HG03159 (cell line): Measurements from ENCODE around the gene RPLP2.

Experiments
- ATAC-seq: cut with Tn5 transposase; IDR thresholded peaks from one replicate; pipeline ENCODE4 v1.9.1; 2021; ENCODE audit warnings: mild to moderate bottlenecking, moderate library complexity; ENCODE audit not compliant: unreplicated experiment

Gene RPLP2

DNA sequence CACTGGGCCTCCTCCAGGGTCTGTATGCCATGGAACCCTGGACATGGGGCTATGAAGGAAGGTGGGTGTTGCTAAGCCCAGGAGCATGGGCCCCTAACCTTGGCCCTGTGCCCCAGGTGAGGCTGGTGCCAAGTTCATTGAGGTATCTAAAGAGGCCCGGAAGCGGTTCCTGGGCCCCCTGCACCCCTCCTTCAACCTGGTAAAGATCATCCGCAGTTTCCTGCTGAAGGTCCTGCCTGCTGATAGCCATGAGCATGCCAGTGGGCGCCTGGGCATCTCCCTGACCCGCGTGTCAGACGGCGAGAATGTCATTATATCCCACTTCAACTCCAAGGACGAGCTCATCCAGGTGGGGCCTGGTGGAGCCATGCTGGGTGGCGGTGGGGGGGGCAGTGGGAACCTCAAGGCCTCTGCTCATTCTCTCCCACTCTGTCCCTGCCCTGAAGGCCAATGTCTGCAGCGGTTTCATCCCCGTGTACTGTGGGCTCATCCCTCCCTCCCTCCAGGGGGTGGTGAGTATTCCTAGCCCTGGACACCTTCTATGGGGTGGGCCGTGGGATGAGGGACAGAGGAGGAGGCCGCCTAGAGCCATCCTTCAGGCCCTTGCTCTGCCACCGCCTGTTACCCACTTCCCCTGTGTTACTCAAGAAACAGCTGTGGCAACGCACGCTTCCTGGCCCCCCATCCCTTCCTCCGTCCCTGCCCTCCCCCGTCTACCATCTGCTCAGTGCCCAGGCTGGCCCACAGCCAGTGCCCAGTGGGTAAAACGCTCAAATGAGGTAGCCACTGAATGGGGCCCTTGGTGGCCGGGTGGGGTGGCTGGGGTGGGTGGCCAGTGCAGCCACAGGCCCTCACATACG lies 12.0 kb downstream of the RPLP2 start:
- ATAC-seq, result no peak

GRCh38 chr11:823441-824291 lies 13.9 kb downstream of the RPLP2 start:
- no peak for ATAC-seq

DNA sequence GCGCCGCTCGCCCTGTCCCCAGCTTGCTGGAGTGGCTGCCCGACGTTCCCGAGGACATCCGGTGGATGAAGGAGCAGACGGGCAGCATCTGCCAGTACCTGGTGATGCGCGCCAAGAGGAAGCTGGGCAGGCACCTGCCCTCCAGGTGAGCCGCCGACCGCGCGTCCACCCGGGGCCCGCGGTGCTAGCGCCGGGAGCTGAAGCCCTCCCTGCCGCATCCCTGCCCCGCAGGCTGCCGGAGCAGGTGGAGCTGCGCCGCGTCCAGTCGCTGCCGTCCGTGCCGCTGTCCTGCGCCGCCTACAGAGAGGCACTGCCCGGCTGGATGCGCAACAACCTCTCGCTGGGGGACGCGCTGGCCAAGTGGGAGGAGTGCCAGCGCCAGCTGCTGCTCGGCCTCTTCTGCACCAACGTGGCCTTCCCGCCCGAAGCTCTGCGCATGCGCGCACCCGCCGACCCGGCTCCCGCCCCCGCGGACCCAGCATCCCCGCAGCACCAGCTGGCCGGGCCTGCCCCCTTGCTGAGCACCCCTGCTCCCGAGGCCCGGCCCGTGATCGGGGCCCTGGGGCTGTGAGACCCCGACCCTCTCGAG lies 14.6 kb downstream of the RPLP2 start:
- no peak for ATAC-seq

- no peak for ATAC-seq
Observed at GRCh38 chr11:824942-825341, 15.2 kb downstream of the RPLP2 start.

GRCh38 chr11:825366-826226 lies 15.8 kb downstream of the RPLP2 start:
- ATAC-seq, result no peak

- no peak for ATAC-seq
Observed at GRCh38 chr11:826227-826621, 16.5 kb downstream of the RPLP2 start.

GRCh38 chr11:826836-827145 lies 17.0 kb downstream of the RPLP2 start:
- no peak for ATAC-seq

DNA sequence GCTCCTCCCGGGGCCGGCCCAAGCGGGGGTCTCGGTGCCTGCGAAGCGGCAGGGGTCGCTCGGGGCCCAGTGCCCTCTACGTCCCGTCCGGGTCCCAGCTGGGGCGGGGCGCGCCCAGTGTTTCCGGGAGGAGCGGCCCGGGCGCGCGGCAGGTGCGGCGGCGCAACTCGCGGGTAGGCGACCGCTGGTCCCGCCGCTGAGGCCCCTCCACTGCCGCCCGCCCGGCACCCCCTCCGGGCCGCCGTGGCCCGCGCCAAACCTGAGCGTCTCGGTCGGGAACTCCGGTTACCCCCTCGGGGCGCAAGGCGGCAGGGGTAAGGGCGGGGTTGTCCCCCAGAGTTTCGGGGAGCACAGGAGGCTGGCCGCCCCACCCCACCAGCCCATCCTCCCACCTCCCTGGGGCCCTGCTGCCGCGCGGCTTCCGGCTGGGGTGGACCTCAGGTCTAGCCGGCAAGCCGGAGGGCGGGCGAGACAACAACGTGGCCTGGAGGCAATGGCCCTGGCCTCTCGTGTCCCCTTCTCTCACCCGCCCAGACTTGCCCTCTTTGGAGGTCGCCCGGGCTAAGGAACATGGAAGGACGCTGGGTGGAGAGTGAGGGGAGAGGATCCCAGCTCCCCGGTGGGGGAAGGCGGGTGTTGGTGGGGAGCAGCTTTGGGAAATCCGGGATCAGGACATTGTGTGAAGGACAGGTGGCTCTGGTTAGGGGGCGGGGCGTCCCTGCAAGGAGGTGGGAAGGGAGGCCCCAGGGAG lies 17.6 kb downstream of the RPLP2 start:
- ATAC-seq, result no peak

DNA sequence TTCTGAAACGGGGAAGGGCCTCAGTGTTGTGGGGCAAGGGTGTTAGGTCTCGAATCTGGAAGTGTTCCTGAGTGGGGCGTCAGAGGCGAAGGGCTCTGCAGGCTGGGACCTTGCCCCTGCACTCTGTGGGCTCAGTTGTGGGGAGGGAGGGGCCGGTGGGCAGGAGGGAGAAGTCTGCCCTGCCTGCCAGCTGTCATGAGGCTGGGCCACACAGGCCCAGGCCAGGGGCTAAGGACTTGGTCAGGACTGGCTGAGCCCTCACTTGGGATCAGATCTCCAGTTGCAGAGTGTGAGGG lies 18.1 kb downstream of the RPLP2 start, which contains the start of gene CRACR2B:
TSS of gene CRACR2B (plus strand) at position 23 of the 296 bp plus-strand sequence. CDS start 689 bp downstream, outside the sequence.
- ATAC-seq, result no peak

DNA sequence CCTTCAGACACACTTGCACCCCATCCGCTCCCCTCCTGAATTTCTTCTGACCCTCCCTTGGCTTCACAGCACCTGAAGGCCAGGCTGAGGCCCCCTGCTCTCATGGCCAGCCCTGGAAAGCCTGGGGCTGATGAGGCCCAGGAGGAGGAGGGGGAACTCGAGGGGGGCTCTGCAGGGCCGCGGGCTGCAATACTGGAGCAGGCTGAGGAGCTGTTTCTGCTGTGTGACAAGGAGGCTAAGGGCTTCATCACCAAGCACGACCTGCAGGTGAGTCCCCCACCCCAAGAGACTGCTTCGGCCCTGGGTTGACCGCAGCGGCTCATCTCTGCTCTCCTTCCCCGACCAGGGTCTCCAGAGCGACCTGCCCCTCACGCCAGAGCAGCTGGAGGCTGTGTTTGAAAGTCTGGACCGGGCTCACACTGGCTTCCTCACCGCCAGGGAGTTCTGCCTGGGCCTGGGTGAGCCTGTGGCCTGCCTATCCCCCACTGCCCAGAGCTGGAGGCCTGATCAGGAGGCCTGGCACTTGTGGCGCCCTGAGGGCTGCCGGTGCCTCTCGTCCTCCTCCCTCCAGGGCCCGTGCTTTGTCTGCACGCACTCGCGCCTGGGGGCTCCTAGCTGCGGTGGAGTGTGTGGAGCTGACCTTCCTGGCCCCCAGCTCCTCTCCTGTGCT lies 18.9 kb downstream of the RPLP2 start:
- ATAC-seq, result no peak

DNA sequence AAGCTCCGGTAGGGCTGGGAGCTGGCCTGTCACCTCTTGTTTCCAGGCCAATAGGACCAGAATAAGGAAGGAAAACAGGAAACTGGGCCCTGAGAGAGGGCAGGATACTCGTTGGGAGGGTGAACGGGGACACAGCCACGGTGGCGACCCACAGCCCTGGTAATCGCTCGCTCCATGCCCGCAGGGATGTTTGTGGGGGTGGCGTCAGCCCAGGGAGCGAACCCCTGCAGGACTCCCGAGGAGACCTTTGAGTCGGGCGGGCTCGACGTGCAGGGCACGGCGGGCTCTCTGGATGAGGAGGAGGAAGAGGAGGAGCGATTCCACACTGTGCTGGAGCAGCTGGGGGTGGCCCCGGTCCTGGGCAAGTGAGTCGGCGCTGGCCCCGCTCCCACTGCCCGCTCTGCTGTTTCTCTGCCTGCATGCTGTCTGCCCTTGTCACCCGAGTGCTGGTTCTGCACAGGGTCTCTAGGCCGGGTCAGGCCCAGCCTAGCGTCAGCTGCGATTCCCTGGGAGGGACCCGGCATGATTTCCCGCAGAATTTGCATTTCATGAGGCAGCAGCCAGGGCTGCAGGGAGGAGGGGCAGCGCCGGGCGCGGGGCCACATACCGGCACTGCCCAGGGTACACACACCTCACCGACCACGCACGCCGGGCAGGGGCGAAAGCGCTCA lies 19.5 kb downstream of the RPLP2 start:
- ATAC-seq, result no peak

- ATAC-seq, result no peak
Observed at GRCh38 chr11:829847-830294, 20.1 kb downstream of the RPLP2 start.

GRCh38 chr11:830295-831117 lies 20.7 kb downstream of the RPLP2 start:
- ATAC-seq, result no peak

- no peak for ATAC-seq
Observed at GRCh38 chr11:831118-831864, 21.5 kb downstream of the RPLP2 start.

DNA sequence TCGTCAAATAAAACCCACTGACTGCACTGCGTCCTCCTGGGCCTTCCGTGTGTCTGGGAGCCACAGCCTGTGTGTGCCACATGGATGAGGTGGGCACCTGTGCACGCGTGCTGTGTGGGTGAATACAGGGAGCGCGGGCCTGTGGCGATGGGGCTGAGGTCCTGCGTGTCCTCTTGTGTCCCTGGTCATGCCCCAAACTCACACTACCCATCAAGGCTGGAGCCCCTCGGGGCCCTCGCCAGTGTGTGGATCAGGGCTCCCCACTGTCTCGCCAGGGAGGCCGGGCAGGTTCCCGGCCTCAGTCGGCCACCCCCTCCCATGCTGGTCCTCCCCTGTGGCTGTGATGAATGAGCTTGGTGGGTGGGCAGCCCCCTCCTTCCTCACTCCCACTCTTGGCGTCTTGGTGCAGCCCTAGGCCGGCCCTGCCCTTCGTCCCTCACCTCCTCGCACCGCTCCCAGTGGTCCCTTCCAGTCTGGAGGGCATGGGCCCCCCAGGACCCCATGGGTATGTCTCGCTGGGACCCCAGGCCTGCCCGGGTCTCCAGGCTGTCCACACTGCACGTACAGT lies 22.3 kb downstream of the RPLP2 start:
- ATAC-seq, result no peak

DNA sequence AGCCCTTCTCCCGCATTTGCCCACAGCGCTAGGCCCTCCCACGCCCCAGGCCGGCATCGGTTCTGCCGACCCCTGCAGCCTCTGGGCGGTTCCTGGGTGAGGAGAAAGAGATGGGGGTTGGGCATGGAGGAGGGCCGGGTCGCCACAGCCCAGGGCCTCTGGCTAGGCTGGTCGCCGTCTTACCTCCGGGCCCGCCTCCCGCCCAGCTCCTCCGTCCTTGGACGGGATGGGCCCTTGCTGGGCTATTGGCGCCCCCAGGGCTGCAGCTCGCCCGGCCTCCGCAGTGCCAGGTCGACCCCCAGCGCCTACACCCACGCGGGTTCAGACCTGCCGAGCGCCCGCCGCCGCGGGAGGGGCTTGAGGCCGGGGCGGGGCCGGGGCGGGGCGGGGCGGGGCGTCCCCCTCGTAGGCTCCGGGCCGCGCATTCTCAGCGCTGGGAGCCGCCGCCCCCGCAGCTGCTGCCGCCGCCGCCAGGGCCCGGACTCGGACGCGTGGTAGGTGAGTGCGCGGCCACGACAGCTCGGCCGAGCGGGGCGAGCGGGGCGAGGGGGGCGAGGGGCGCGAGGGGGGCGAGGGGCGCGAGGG lies 22.9 kb downstream of the RPLP2 start, which contains the start of gene CD151:
TSS of gene CD151 (plus strand) at position 424 of the 585 bp plus-strand sequence. CDS start 3,118 bp downstream, outside the sequence.
- peak; percentile 36 for ATAC-seq
